Measurements from ENCODE around the gene PLS1. TPM values are rescaled to one million over a fixed set of nuclear protein-coding genes. Genes with fewer than 3 reads are reported as not detected.
"Not testable (repeated sequence)": the region's sequence is repeated elsewhere in the genome, so short reads cannot be mapped to it uniquely, and the experiment has no call there.

The PLS1 gene
- total RNA-seq, 1 experiment from 2014 or later, result 3.4 TPM

DNA sequence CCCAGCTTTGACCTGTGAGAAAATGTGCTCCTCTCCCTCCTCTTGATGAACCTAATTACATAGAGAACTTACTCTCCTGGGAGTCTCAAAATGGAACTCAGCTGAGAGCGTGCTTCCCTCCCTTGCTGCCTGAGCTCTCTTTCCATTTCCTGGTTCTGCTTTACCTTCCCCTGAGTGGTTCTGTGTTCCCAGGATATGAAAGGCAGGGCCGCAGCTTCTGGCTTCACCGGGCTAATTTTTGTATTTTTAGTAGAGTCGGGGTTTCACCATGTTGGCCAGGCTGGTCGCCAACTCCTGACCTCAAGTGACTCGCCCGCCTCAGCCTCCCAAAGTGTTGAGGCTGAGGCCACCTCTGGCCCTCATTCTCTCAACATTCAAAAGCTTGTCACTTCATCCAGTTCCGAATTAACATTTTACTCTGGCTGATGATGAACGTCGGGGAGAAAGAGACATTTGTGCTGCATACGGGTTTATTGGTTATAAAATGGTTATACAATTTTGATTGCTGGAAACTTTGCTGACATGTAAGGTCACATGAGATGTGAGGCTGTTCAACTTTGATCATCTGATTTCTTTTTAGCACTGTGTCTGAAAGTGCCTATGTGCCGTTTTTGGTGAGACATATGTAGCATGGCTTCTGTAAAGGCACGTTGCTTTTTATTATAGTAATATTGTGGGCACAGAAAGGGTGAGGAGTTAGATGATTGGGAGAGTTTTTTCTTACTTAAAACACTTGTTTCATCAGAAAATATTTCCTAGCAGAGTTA is 6.6 kb downstream of the PLS1 start:
- Histone ChIP-seq H3K27ac (ENCODE audit: low read length) (no peak overlapping the region), H3K4me1 (ENCODE audit: low read length) (no peaks in the 10 kb centered on the region), H3K36me3 (ENCODE audit: insufficient read depth, low read length) (no peaks in the 10 kb centered on the region), H3K27me3 (ENCODE audit: low read length) (no peaks in the 10 kb centered on the region), H3K9me3 (ENCODE audit: low read length) (no peaks in the 10 kb centered on the region), H3K4me3 (ENCODE audit: low read length) (no peak overlapping the region), H3K9me2 (replicated peaks; ENCODE audit: insufficient read depth, low read length) (no peaks in the 10 kb centered on the region), H3K4me2 (ENCODE audit: low read depth, low read length, poor library complexity, severe bottlenecking) (no peak overlapping the region), H2AFZ (ENCODE audit: low read length) (no peak overlapping the region), H3K79me2 (ENCODE audit: low read length) (no peaks in the 10 kb centered on the region), H4K20me1 (ENCODE audit: insufficient read depth, low read depth, low read length) (no peaks in the 10 kb centered on the region), H3K9ac (ENCODE audit: low read length) (no peak overlapping the region)
- no peak for DNase-seq

DNA sequence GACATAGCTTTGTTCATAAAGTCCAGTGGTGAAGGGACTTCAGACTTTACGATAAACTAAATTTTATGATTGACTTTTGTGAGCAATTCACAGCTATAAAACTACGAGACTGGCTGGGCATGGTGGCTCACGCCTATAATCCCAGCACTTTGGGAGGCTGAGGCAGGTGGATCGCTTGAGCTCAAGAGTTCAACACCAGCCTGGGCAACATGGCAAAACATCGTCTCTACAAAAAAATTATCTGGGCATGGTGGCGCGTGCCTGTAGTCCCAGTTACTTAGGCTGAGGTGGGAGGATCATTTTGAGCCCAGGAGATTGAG is 7.2 kb downstream of the PLS1 start:
- not testable (repeated sequence) for H3K4me3 ChIP-seq (ENCODE audit: low read length); H3K27ac ChIP-seq (ENCODE audit: low read length); H3K27me3 ChIP-seq (ENCODE audit: low read length); H4K20me1 ChIP-seq (ENCODE audit: insufficient read depth, low read depth, low read length); H3K79me2 ChIP-seq (ENCODE audit: low read length); H3K9me2 ChIP-seq (replicated peaks; ENCODE audit: insufficient read depth, low read length); H3K9me3 ChIP-seq (ENCODE audit: low read length); H3K4me1 ChIP-seq (ENCODE audit: low read length); DNase-seq; H3K4me2 ChIP-seq (ENCODE audit: low read depth, low read length, poor library complexity, severe bottlenecking); H3K9ac ChIP-seq (ENCODE audit: low read length); H3K36me3 ChIP-seq (ENCODE audit: insufficient read depth, low read length); H2AFZ ChIP-seq (ENCODE audit: low read length)

DNA sequence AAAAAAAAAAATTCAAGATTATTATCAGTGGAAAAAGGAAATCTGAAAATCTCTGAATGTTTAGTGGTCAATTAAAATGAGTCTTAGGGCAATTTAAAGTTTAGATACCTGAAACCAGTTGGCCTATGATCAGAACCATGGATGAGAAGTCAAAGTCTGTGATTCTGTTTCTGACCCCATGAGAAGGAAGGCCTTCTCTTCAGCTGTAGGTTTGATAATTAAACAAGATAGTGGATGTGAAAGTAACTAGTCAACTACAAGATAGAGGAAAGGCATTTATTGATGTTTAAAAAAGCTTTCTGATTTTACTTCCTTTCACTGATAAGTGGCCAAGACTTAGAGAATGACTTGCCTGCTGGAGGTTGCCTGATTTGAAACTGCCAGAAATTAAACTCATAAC is 8.7 kb downstream of the PLS1 start:
- Histone ChIP-seq H3K9me2 (replicated peaks; ENCODE audit: insufficient read depth, low read length) (no peaks in the 10 kb centered on the region), H3K36me3 (ENCODE audit: insufficient read depth, low read length) (no peaks in the 10 kb centered on the region), H2AFZ (ENCODE audit: low read length) (no peak overlapping the region), H3K4me3 (ENCODE audit: low read length) (no peak overlapping the region), H3K27ac (ENCODE audit: low read length) (no peak overlapping the region), H3K4me2 (ENCODE audit: low read depth, low read length, poor library complexity, severe bottlenecking) (no peak overlapping the region), H3K4me1 (ENCODE audit: low read length) (no peaks in the 10 kb centered on the region), H3K79me2 (ENCODE audit: low read length) (no peaks in the 10 kb centered on the region), H3K27me3 (ENCODE audit: low read length) (no peaks in the 10 kb centered on the region), H3K9ac (ENCODE audit: low read length) (no peak overlapping the region), H4K20me1 (ENCODE audit: insufficient read depth, low read depth, low read length) (no peaks in the 10 kb centered on the region), H3K9me3 (ENCODE audit: low read length) (no peaks in the 10 kb centered on the region)
- DNase-seq, result no peak

DNA sequence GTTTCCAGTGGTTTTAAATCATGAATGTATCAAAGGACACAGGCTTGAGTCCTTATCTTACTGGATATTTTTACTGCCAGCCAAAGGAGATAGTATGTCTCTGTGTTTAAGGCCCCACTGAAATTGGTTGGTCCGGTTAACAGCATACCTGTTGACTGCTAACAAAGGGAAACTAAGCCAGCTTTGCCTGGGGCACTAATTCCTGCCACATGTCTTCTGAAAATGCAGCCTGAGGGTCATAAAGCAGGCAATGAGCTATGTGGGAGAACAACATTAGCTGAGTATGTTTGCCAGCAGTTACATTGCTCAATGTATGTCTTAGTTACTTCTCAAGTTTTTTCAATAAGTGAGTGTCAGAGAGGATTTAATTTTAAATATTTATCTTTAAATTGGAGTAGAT is 12.4 kb downstream of the PLS1 start:
- no peak overlapping the region for H3K4me3 ChIP-seq (ENCODE audit: low read length)
- H3K27me3 ChIP-seq (ENCODE audit: low read length), result no peaks in the 10 kb centered on the region
- no peaks in the 10 kb centered on the region for H4K20me1 ChIP-seq (ENCODE audit: insufficient read depth, low read depth, low read length)
- no peak for DNase-seq
- H3K4me2 ChIP-seq (ENCODE audit: low read depth, low read length, poor library complexity, severe bottlenecking), result no peak overlapping the region
- no peaks in the 10 kb centered on the region for H3K9me2 ChIP-seq (replicated peaks; ENCODE audit: insufficient read depth, low read length)
- no peak overlapping the region for H3K9ac ChIP-seq (ENCODE audit: low read length)
- H3K79me2 ChIP-seq (ENCODE audit: low read length), result no peaks in the 10 kb centered on the region
- H3K9me3 ChIP-seq (ENCODE audit: low read length), result no peaks in the 10 kb centered on the region
- no peaks in the 10 kb centered on the region for H3K36me3 ChIP-seq (ENCODE audit: insufficient read depth, low read length)
- H3K27ac ChIP-seq (ENCODE audit: low read length), result no peak overlapping the region
- no peaks in the 10 kb centered on the region for H3K4me1 ChIP-seq (ENCODE audit: low read length)
- H2AFZ ChIP-seq (ENCODE audit: low read length), result no peak overlapping the region

DNA sequence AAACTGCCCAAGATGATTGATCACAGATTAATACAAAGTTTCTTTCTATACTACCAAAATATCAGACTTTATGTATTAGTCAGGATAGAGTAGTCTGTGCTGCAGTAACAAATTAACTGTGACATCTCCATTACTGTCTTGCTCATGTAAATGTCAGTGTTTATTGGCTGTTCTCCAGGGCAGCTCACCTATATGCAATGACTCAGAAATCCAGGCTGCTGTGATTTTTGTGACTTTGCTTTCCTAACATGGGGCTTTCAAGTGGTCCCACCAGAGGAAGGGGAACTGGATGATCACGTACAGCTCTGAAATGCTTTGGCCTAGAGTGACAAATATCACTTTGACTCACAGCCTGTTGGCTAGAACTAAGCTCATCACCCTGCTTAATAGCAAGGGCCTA is 12.9 kb downstream of the PLS1 start:
- H4K20me1 ChIP-seq (ENCODE audit: insufficient read depth, low read depth, low read length), result no peaks in the 10 kb centered on the region
- H3K36me3 ChIP-seq (ENCODE audit: insufficient read depth, low read length), result no peaks in the 10 kb centered on the region
- no peaks in the 10 kb centered on the region for H3K4me1 ChIP-seq (ENCODE audit: low read length)
- no peak overlapping the region for H2AFZ ChIP-seq (ENCODE audit: low read length)
- no peaks in the 10 kb centered on the region for H3K79me2 ChIP-seq (ENCODE audit: low read length)
- H3K9ac ChIP-seq (ENCODE audit: low read length), result no peak overlapping the region
- no peak overlapping the region for H3K4me2 ChIP-seq (ENCODE audit: low read depth, low read length, poor library complexity, severe bottlenecking)
- no peaks in the 10 kb centered on the region for H3K27me3 ChIP-seq (ENCODE audit: low read length)
- H3K27ac ChIP-seq (ENCODE audit: low read length), result no peak overlapping the region
- H3K9me2 ChIP-seq (replicated peaks; ENCODE audit: insufficient read depth, low read length), result no peaks in the 10 kb centered on the region
- DNase-seq, result no peak
- H3K9me3 ChIP-seq (ENCODE audit: low read length), result no peaks in the 10 kb centered on the region
- H3K4me3 ChIP-seq (ENCODE audit: low read length), result no peak overlapping the region

DNA sequence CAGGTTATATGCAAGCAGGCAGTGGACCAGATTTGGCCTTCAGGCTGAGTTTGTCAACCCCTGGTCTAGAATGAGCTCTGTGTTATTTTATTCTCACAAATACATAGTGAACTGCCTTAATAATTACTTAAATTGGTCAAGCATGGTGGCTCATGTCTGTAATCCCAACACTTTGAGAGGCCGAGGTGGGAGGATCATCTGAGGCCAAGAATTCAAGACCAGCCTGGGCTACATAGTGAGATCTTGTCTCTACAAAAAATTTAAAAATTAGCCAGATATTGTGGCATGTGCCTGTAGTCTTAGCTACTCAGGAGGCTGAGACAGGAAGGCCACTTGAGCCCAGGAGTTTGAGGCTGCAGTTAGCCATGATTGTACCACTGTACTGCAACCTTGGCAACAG is 15.0 kb downstream of the PLS1 start:
- Histone ChIP-seq H3K79me2 (ENCODE audit: low read length) (no peaks in the 10 kb centered on the region), H3K36me3 (ENCODE audit: insufficient read depth, low read length) (no peaks in the 10 kb centered on the region), H3K4me3 (ENCODE audit: low read length) (no peak overlapping the region), H3K27ac (ENCODE audit: low read length) (no peak overlapping the region), H2AFZ (ENCODE audit: low read length) (no peak overlapping the region), H3K9me2 (replicated peaks; ENCODE audit: insufficient read depth, low read length) (no peaks in the 10 kb centered on the region), H3K27me3 (ENCODE audit: low read length) (no peaks in the 10 kb centered on the region), H3K9ac (ENCODE audit: low read length) (no peak overlapping the region), H3K4me2 (ENCODE audit: low read depth, low read length, poor library complexity, severe bottlenecking) (no peak overlapping the region), H4K20me1 (ENCODE audit: insufficient read depth, low read depth, low read length) (no peaks in the 10 kb centered on the region), H3K4me1 (ENCODE audit: low read length) (no peaks in the 10 kb centered on the region), H3K9me3 (ENCODE audit: low read length) (no peaks in the 10 kb centered on the region)
- no peak for DNase-seq

DNA sequence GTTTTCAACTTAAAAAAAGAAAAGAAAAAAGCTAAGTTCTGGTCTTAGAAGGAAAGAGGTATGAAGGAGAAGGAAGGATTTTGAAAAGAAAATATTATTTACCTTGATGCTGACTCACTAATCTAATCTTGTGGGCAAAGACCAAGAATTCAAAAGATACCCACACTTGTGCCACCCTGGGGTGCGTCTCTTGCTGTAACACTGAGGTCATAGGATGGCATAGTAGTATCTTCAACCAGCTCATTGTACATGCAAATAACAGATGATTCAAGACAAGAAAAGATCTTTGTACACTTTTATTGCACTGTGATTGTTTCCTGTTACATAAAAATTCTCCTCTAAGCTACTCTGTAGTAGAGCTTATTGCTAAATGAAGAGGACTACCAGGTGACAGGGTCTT is 17.3 kb downstream of the PLS1 start:
- Histone ChIP-seq H3K4me2 (ENCODE audit: low read depth, low read length, poor library complexity, severe bottlenecking) (no peak overlapping the region), H4K20me1 (ENCODE audit: insufficient read depth, low read depth, low read length) (no peaks in the 10 kb centered on the region)

DNA sequence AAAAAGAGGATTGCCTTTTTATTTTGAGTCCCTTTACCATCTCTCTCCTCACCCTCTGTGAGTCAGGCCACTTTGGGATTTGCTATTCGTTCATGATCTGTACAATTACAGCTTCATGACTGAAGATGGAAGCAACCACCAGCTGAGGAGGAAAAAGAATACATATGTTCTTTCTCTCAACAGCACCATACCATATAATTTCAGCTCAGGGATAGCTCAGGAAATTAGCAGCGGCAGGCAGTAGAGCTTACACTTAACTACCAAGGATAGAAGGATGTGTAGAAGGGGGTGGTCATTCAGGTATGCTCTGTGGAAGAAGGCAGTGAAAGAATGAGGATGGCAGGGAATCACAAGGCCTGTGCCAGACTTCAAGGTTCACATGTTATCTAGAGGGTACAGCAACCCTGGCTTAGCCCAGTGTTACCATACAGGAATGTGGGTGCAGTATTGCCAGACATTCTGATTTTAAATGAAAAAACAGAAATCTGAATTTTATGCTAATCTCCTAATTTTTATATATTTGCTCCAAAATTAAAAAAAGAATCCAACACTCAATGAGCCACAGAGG is 17.9 kb downstream of the PLS1 start:
- no peak overlapping the region for H2AFZ ChIP-seq (ENCODE audit: low read length)
- no peaks in the 10 kb centered on the region for H3K27me3 ChIP-seq (ENCODE audit: low read length)
- H3K9me2 ChIP-seq (replicated peaks; ENCODE audit: insufficient read depth, low read length), result no peaks in the 10 kb centered on the region
- H3K79me2 ChIP-seq (ENCODE audit: low read length), result no peaks in the 10 kb centered on the region
- no peaks in the 10 kb centered on the region for H3K9me3 ChIP-seq (ENCODE audit: low read length)
- no peaks in the 10 kb centered on the region for H3K4me1 ChIP-seq (ENCODE audit: low read length)
- DNase-seq, result no peak
- no peak overlapping the region for H3K4me3 ChIP-seq (ENCODE audit: low read length)
- no peaks in the 10 kb centered on the region for H4K20me1 ChIP-seq (ENCODE audit: insufficient read depth, low read depth, low read length)
- no peaks in the 10 kb centered on the region for H3K36me3 ChIP-seq (ENCODE audit: insufficient read depth, low read length)
- no peak overlapping the region for H3K27ac ChIP-seq (ENCODE audit: low read length)
- H3K4me2 ChIP-seq (ENCODE audit: low read depth, low read length, poor library complexity, severe bottlenecking), result no peak overlapping the region
- H3K9ac ChIP-seq (ENCODE audit: low read length), result no peak overlapping the region

More for the DNA sequence above, 17.3 kb downstream of the PLS1 start:
- Histone ChIP-seq H3K79me2 (ENCODE audit: low read length) (no peaks in the 10 kb centered on the region), H3K27ac (ENCODE audit: low read length) (no peak overlapping the region), H3K9me2 (replicated peaks; ENCODE audit: insufficient read depth, low read length) (no peaks in the 10 kb centered on the region), H3K9ac (ENCODE audit: low read length) (no peak overlapping the region), H3K9me3 (ENCODE audit: low read length) (no peaks in the 10 kb centered on the region), H2AFZ (ENCODE audit: low read length) (no peak overlapping the region), H3K36me3 (ENCODE audit: insufficient read depth, low read length) (no peaks in the 10 kb centered on the region), H3K4me1 (ENCODE audit: low read length) (no peaks in the 10 kb centered on the region), H3K4me3 (ENCODE audit: low read length) (no peak overlapping the region), H3K27me3 (ENCODE audit: low read length) (no peaks in the 10 kb centered on the region)
- DNase-seq, result no peak
